ENCODE results near the gene PTGDR.
A peak's percentile ranks its signal among the peaks of the same experiment; 100 is the strongest.

Gene PTGDR

GRCh38 chr14:52268279-52269061, 972 bp downstream of the PTGDR start:
- no peak overlapping the region for H3K4ac ChIP-seq (ENCODE audit: low read depth, low read length)
- no peak overlapping the region for H2BK12ac ChIP-seq (ENCODE audit: low read length)
- peak overlapping the region; percentile 26 for H3K4me3 ChIP-seq (ENCODE audit: low read depth, low read length)
- no peak overlapping the region for H3K9ac ChIP-seq (ENCODE audit: low read length)
- peak overlapping the region; percentile 59 for H3K4me2 ChIP-seq (ENCODE audit: low read length)
- H3K79me1 ChIP-seq (ENCODE audit: low read length), result no peaks in the 10 kb centered on the region
- H2AK5ac ChIP-seq (ENCODE audit: low read length), result no peak overlapping the region
- H3K23ac ChIP-seq (ENCODE audit: low read length), result no peak overlapping the region
- WGBS (ENCODE audit: extremely low coverage, insufficient coverage, insufficient read length), result no CpG with 5 or more reads among the region's 54 CpGs
- no peak overlapping the region for H2BK120ac ChIP-seq (ENCODE audit: insufficient read depth, low read length, poor library complexity)
- H2AFZ ChIP-seq (ENCODE audit: insufficient read depth, low read length, poor library complexity), result no peak overlapping the region
- H3K36me3 ChIP-seq (ENCODE audit: control insufficient read depth in 1 of 2, insufficient read depth in 2 of 2, low read length in 2 of 2), result no peaks in the 10 kb centered on the region
- DNase-seq, result no peak
- H3K18ac ChIP-seq (ENCODE audit: low read length), result no peak overlapping the region
- H4K12ac ChIP-seq (ENCODE audit: low read depth, low read length), result no peak overlapping the region
- H3K9me3 ChIP-seq (ENCODE audit: insufficient read depth, low read depth, low read length), result peaks cover 2% of the 10 kb centered on the region
- H3K79me2 ChIP-seq (ENCODE audit: control insufficient read depth, insufficient read depth, low read length, poor library complexity), result no peaks in the 10 kb centered on the region
- no peak overlapping the region for H4K91ac ChIP-seq (ENCODE audit: low read depth, low read length)
- H3K27ac ChIP-seq (ENCODE audit: low read depth, low read length), result no peak overlapping the region
- H4K8ac ChIP-seq (ENCODE audit: low read depth, low read length), result no peak overlapping the region
- H3K4me1 ChIP-seq (ENCODE audit: control insufficient read depth in 1 of 2, insufficient read depth in 2 of 2, low read length in 2 of 2), result peaks cover 3 to 8% of the 10 kb centered on the region in 2 experiments
- H2BK5ac ChIP-seq (ENCODE audit: low read depth, low read length, poor library complexity), result no peak overlapping the region
- peaks cover 37% of the 10 kb centered on the region for H3K27me3 ChIP-seq (ENCODE audit: insufficient read depth, low read length)
- no peak overlapping the region for H3K14ac ChIP-seq (ENCODE audit: low read length)

GRCh38 chr14:52269100-52269499, 1.6 kb downstream of the PTGDR start:
- no peak for DNase-seq
- H2BK5ac ChIP-seq (ENCODE audit: low read depth, low read length, poor library complexity), result no peak overlapping the region
- H4K8ac ChIP-seq (ENCODE audit: low read depth, low read length), result no peak overlapping the region
- H4K12ac ChIP-seq (ENCODE audit: low read depth, low read length), result no peak overlapping the region
- no peak overlapping the region for H2AFZ ChIP-seq (ENCODE audit: insufficient read depth, low read length, poor library complexity)
- H4K91ac ChIP-seq (ENCODE audit: low read depth, low read length), result no peak overlapping the region
- no CpG with 5 or more reads among the region's 17 CpGs for WGBS (ENCODE audit: extremely low coverage, insufficient coverage, insufficient read length)
- H2BK12ac ChIP-seq (ENCODE audit: low read length), result no peak overlapping the region
- no peaks in the 10 kb centered on the region for H3K36me3 ChIP-seq (ENCODE audit: control insufficient read depth in 1 of 2, insufficient read depth in 2 of 2, low read length in 2 of 2)
- H3K4me2 ChIP-seq (ENCODE audit: low read length), result no peak overlapping the region
- no peak overlapping the region for H3K4ac ChIP-seq (ENCODE audit: low read depth, low read length)
- H3K4me3 ChIP-seq (ENCODE audit: low read depth, low read length), result no peak overlapping the region
- H3K14ac ChIP-seq (ENCODE audit: low read length), result no peak overlapping the region
- peaks cover 2% of the 10 kb centered on the region for H3K9me3 ChIP-seq (ENCODE audit: insufficient read depth, low read depth, low read length)
- no peak overlapping the region for H3K23ac ChIP-seq (ENCODE audit: low read length)
- no peak overlapping the region for H3K9ac ChIP-seq (ENCODE audit: low read length)
- H2AK5ac ChIP-seq (ENCODE audit: low read length), result no peak overlapping the region
- H3K27me3 ChIP-seq (ENCODE audit: insufficient read depth, low read length), result peaks cover 37% of the 10 kb centered on the region
- H3K18ac ChIP-seq (ENCODE audit: low read length), result no peak overlapping the region
- H2BK120ac ChIP-seq (ENCODE audit: insufficient read depth, low read length, poor library complexity), result no peak overlapping the region
- peaks cover 3 to 8% of the 10 kb centered on the region in 2 experiments for H3K4me1 ChIP-seq (ENCODE audit: control insufficient read depth in 1 of 2, insufficient read depth in 2 of 2, low read length in 2 of 2)
- no peak overlapping the region for H3K27ac ChIP-seq (ENCODE audit: low read depth, low read length)
- no peaks in the 10 kb centered on the region for H3K79me2 ChIP-seq (ENCODE audit: control insufficient read depth, insufficient read depth, low read length, poor library complexity)
- H3K79me1 ChIP-seq (ENCODE audit: low read length), result no peaks in the 10 kb centered on the region

- Histone ChIP-seq H3K4ac (ENCODE audit: low read depth, low read length) (no peak overlapping the region), H3K36me3 (ENCODE audit: control insufficient read depth in 1 of 2, insufficient read depth in 2 of 2, low read length in 2 of 2) (no peaks in the 10 kb centered on the region), H3K9ac (ENCODE audit: low read length) (no peak overlapping the region), H4K8ac (ENCODE audit: low read depth, low read length) (no peak overlapping the region), H2BK12ac (ENCODE audit: low read length) (no peak overlapping the region), H3K23ac (ENCODE audit: low read length) (no peak overlapping the region), H3K27me3 (ENCODE audit: insufficient read depth, low read length) (peaks cover 37% of the 10 kb centered on the region), H3K4me1 (ENCODE audit: control insufficient read depth in 1 of 2, insufficient read depth in 2 of 2, low read length in 2 of 2) (peaks cover 3 to 8% of the 10 kb centered on the region in 2 experiments), H4K91ac (ENCODE audit: low read depth, low read length) (no peak overlapping the region), H3K9me3 (ENCODE audit: insufficient read depth, low read depth, low read length) (peaks cover 2% of the 10 kb centered on the region), H3K18ac (ENCODE audit: low read length) (no peak overlapping the region), H2BK5ac (ENCODE audit: low read depth, low read length, poor library complexity) (no peak overlapping the region), H2BK120ac (ENCODE audit: insufficient read depth, low read length, poor library complexity) (no peak overlapping the region), H3K79me1 (ENCODE audit: low read length) (no peaks in the 10 kb centered on the region), H2AK5ac (ENCODE audit: low read length) (no peak overlapping the region), H3K4me3 (ENCODE audit: low read depth, low read length) (no peak overlapping the region), H2AFZ (ENCODE audit: insufficient read depth, low read length, poor library complexity) (no peak overlapping the region), H3K27ac (ENCODE audit: low read depth, low read length) (no peak overlapping the region), H3K14ac (ENCODE audit: low read length) (no peak overlapping the region), H4K12ac (ENCODE audit: low read depth, low read length) (no peak overlapping the region), H3K79me2 (ENCODE audit: control insufficient read depth, insufficient read depth, low read length, poor library complexity) (no peaks in the 10 kb centered on the region), H3K4me2 (ENCODE audit: low read length) (no peak overlapping the region)
- WGBS (ENCODE audit: extremely low coverage, insufficient coverage, insufficient read length), result no CpG with 5 or more reads among the region's 8 CpGs
- no peak for DNase-seq
Observed at GRCh38 chr14:52269982-52270381, 2.5 kb downstream of the PTGDR start.

- Histone ChIP-seq H3K79me2 (ENCODE audit: control insufficient read depth, insufficient read depth, low read length, poor library complexity) (no peaks in the 10 kb centered on the region), H2AFZ (ENCODE audit: insufficient read depth, low read length, poor library complexity) (no peak overlapping the region), H3K4me1 (ENCODE audit: control insufficient read depth in 1 of 2, insufficient read depth in 2 of 2, low read length in 2 of 2) (peaks cover 3 to 8% of the 10 kb centered on the region in 2 experiments), H4K91ac (ENCODE audit: low read depth, low read length) (no peak overlapping the region), H3K27ac (ENCODE audit: low read depth, low read length) (no peak overlapping the region), H4K12ac (ENCODE audit: low read depth, low read length) (no peak overlapping the region), H3K4me3 (ENCODE audit: low read depth, low read length) (no peak overlapping the region), H2BK120ac (ENCODE audit: insufficient read depth, low read length, poor library complexity) (no peak overlapping the region), H3K27me3 (ENCODE audit: insufficient read depth, low read length) (peaks cover 33% of the 10 kb centered on the region), H3K9me3 (ENCODE audit: insufficient read depth, low read depth, low read length) (peaks cover 2% of the 10 kb centered on the region), H3K79me1 (ENCODE audit: low read length) (no peaks in the 10 kb centered on the region), H3K23ac (ENCODE audit: low read length) (no peak overlapping the region), H2BK12ac (ENCODE audit: low read length) (no peak overlapping the region), H2AK5ac (ENCODE audit: low read length) (no peak overlapping the region), H3K9ac (ENCODE audit: low read length) (no peak overlapping the region), H3K18ac (ENCODE audit: low read length) (no peak overlapping the region), H4K8ac (ENCODE audit: low read depth, low read length) (no peak overlapping the region), H3K4ac (ENCODE audit: low read depth, low read length) (no peak overlapping the region), H3K36me3 (ENCODE audit: control insufficient read depth in 1 of 2, insufficient read depth in 2 of 2, low read length in 2 of 2) (no peaks in the 10 kb centered on the region), H3K14ac (ENCODE audit: low read length) (no peak overlapping the region), H3K4me2 (ENCODE audit: low read length) (no peak overlapping the region), H2BK5ac (ENCODE audit: low read depth, low read length, poor library complexity) (no peak overlapping the region)
- no CpG with 5 or more reads among the region's 1 CpG for WGBS (ENCODE audit: extremely low coverage, insufficient coverage, insufficient read length)
- no peak for DNase-seq
Observed at GRCh38 chr14:52271538-52271937, 4.0 kb downstream of the PTGDR start.
